ACC112 (cell line): ENCODE measurements around the gene SORCS1.

Experiments
- H2AFZ ChIP-seq: fragments of 200-600 bp; sonication (generic); one replicate; pipeline ENCODE4 v1.6.0; 2017; ENCODE audit warnings: antibody characterized with exemption, low read length; ENCODE audit not compliant: unreplicated experiment
- H3K27ac ChIP-seq: fragments of 200-600 bp; sonication (generic); 2 replicates; pipeline ENCODE4 v1.5.1; 2014; ENCODE audit warnings: low read depth, mild to moderate bottlenecking, antibody characterized with exemption, low read length, moderate library complexity
- H3K27me3 ChIP-seq: fragments of 200-600 bp; sonication (generic); 2 replicates; pipeline ENCODE4 v1.6.1; 2014; ENCODE audit warnings: mild to moderate bottlenecking, antibody characterized with exemption, low read length, moderate library complexity, mixed read lengths; ENCODE audit not compliant: insufficient read depth
- H3K36me3 ChIP-seq: fragments of 200-600 bp; sonication (generic); 2 replicates; pipeline ENCODE4 v1.6.1; 2016; ENCODE audit warnings: mild to moderate bottlenecking, antibody characterized with exemption, low read length, moderate library complexity, mixed read lengths; ENCODE audit not compliant: insufficient read depth
- H3K4me1 ChIP-seq: fragments of 200-600 bp; sonication (generic); one replicate; pipeline ENCODE4 v1.6.1; 2016; ENCODE audit warnings: low read length, mixed read lengths; ENCODE audit not compliant: insufficient read depth, unreplicated experiment, control insufficient read depth
- H3K4me3 ChIP-seq: fragments of 200-600 bp; sonication (generic); 2 replicates; pipeline ENCODE4 v1.5.1; 2014; ENCODE audit warnings: mild to moderate bottlenecking, low read depth, low read length
- H3K79me2 ChIP-seq: fragments of 200-600 bp; sonication (generic); one replicate; pipeline ENCODE4 v1.6.0; 2016; ENCODE audit warnings: low read length; ENCODE audit not compliant: control insufficient read depth, unreplicated experiment, insufficient read depth

The SORCS1 gene

DNA sequence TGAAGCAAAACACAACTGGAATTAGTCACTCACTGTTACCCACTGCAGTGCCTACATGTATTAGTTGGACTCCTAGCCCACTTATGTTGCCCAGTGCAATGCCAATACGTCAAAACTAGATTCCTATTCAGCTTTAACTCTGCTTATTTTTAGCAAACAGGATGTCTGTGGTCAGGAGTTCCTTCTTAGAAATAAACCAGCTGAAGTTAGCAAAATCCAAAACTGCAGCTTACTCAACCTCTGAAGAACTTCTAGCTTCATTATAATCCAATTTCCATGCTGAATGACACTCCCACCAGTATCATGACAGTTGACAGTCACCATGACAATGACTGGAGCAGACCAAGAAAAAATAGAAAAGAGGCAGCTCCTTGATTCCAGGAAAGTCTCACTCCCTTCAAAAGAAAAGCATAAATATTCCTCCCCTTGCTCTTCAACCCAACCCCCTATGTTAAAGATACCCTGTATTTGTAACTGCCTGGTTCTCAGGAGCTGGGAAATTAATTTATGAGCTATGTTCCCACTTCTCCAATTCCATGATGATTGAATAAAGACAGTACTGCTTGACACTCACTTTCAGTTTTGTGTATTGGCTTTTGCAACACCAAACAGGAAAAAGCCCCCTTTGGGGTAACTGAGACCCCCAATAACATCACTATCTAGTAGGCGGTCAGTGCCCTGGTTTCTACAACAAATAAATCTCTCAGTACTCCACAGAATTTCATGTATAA is 327.4 kb downstream of the SORCS1 start:
- no peaks in the 10 kb centered on the region for H3K79me2 ChIP-seq
- no peak overlapping the region for H2AFZ ChIP-seq
- no peaks in the 10 kb centered on the region for H3K36me3 ChIP-seq
- no peak overlapping the region for H3K4me3 ChIP-seq
- no peak overlapping the region for H3K27ac ChIP-seq
- H3K4me1 ChIP-seq = no peaks in the 10 kb centered on the region
- no peaks in the 10 kb centered on the region for H3K27me3 ChIP-seq

DNA sequence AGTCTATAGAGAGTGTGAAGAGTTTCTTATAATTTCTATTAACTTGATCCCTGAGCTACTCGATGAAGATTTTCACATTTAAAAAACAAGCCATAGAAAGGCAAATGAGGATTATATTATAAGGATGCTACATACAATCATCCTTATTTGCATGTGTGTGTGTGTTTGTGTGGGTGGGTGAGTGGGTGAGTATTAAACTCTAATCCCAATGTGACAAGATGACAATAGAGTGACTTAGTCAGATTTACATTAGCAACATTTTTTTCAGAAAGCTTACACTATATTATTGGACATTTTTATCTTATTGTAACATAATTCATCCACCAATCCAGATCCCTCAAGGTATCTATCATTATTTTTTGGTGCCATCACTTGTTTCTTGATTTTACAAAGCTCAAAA is 331.7 kb downstream of the SORCS1 start:
- H3K4me1 ChIP-seq = no peaks in the 10 kb centered on the region
- H3K27ac ChIP-seq = no peak overlapping the region
- no peak overlapping the region for H2AFZ ChIP-seq
- no peaks in the 10 kb centered on the region for H3K36me3 ChIP-seq
- no peaks in the 10 kb centered on the region for H3K27me3 ChIP-seq
- H3K79me2 ChIP-seq = no peaks in the 10 kb centered on the region
- no peak overlapping the region for H3K4me3 ChIP-seq

DNA sequence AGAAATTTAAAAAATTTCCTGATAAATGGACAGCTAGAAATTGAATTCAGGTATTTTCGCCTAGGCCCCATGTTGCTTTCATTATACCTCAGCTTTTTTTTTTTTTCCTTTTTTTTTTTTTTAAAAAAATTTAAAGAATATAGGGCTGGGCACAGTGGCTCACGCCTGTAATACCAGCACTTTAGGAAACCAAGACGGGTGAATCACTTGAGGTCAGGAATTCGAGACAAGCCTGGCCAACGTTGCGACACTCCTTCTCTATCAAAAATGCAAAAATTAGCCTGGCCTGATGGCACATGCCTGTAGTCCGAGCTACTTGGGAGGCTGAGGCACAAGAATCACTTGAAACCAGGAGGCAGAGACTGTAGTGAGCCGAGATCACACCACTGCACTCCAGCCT is 334.0 kb downstream of the SORCS1 start:
- no peak overlapping the region for H3K27ac ChIP-seq
- H3K27me3 ChIP-seq = no peaks in the 10 kb centered on the region
- no peak overlapping the region for H2AFZ ChIP-seq
- H3K79me2 ChIP-seq = no peaks in the 10 kb centered on the region
- no peaks in the 10 kb centered on the region for H3K4me1 ChIP-seq
- H3K36me3 ChIP-seq = no peaks in the 10 kb centered on the region
- H3K4me3 ChIP-seq = no peak overlapping the region

DNA sequence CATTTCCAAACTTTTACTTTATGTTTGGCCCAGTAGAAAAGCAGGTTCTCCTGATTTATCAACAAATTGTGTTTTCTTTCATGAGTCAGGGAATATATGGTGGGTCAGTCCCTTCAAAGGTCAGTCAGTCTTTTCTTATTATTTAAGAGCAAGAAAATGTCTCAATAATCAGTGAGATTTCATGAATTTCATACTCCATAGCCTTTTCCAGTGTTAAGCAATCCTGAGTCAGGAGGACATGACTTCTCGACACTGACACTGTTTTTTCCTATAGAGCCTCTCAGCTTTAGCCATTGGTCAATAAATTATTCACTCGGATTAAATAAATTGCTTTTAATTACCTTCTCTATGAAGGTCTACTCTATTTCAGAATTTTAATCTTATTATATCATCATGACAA is 334.5 kb downstream of the SORCS1 start:
- Histone ChIP-seq H3K27ac (no peak overlapping the region), H3K27me3 (no peaks in the 10 kb centered on the region), H3K79me2 (no peaks in the 10 kb centered on the region), H3K4me3 (no peak overlapping the region), H3K4me1 (no peaks in the 10 kb centered on the region), H2AFZ (no peak overlapping the region), H3K36me3 (no peaks in the 10 kb centered on the region)

DNA sequence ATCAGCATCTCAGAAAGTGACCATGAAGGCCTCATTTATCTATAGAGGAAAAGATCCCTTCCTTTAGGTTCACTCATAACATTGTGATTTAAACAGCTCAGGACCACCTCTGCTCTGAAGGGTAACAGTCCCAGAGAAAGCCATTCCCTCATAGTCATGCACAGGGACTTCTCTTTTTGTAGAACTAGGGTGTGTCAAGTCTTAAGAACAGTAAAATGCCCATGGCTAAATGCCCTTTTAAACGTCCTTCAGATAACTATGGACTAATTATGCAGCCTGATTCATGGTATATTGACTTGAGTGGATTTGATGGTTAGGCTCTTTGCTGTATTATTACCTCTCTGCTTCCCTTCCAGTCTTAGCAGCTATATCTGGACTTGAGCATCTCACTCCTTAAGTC is 337.8 kb downstream of the SORCS1 start:
- Histone ChIP-seq H3K4me1 (no peaks in the 10 kb centered on the region), H3K27me3 (no peaks in the 10 kb centered on the region), H3K4me3 (no peak overlapping the region), H3K36me3 (no peaks in the 10 kb centered on the region), H3K79me2 (no peaks in the 10 kb centered on the region), H3K27ac (no peak overlapping the region), H2AFZ (no peak overlapping the region)

DNA sequence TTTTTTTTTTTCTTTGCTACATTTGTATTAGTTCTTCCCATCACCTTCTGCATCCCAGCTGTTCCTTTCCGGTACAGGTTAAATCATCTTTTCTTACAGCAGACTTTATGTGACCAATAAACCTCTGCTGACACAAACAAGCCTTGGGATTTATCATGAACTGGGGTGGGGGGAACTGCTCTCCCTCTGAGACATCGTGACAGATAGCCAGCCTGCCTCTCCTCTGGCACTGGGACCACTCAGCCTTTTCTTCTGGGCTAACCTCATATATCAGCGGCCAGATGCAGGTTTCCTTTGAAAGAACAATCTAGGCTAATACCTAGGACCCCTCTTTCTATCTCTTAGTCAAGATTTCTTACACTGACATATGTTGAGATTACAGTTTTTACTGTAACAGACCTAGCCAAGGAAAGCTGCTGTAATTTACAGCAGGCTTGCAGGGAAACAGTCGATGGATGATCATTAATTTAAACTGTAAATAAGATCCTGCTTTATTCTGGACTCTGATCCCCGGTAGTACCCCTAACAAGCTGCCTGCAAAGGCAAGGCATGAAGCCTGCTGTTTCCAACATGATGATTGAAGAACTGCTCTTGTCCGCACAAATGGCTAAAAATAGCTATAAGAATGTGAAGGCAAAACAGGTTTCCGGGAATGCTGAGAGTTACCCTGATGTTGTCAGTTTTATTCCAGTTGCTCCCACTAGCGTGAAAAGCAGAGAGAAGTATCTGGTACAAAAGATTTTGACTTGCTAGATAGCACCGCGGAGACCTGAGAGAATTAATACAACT is 338.7 kb downstream of the SORCS1 start:
- Histone ChIP-seq H3K4me1 (no peaks in the 10 kb centered on the region), H3K4me3 (no peak overlapping the region), H3K79me2 (no peaks in the 10 kb centered on the region), H3K36me3 (no peaks in the 10 kb centered on the region), H3K27ac (no peak overlapping the region), H2AFZ (no peak overlapping the region), H3K27me3 (no peaks in the 10 kb centered on the region)

DNA sequence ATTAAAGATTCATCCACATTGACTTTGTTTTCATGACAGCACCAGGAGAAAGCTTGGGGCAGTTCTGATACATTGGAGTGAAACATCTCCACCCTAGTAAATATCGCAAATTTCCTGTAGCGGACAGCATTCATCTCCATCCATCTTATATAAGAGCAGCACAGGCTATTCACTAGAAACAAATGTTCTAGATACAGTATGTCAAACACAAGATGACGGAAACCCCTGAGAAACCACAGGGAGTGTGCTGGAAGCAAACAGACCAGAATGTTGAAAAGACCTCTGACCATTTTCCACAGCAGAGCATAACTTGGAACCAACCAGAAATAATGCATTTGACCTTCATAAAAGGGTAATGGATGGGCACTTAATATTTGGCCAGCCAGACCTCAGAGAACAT is 343.9 kb downstream of the SORCS1 start:
- H3K27me3 ChIP-seq = no peaks in the 10 kb centered on the region
- H3K4me3 ChIP-seq = no peak overlapping the region
- H3K36me3 ChIP-seq = no peaks in the 10 kb centered on the region
- H3K27ac ChIP-seq = no peak overlapping the region
- H3K4me1 ChIP-seq = no peaks in the 10 kb centered on the region
- H3K79me2 ChIP-seq = no peaks in the 10 kb centered on the region
- H2AFZ ChIP-seq = no peak overlapping the region

DNA sequence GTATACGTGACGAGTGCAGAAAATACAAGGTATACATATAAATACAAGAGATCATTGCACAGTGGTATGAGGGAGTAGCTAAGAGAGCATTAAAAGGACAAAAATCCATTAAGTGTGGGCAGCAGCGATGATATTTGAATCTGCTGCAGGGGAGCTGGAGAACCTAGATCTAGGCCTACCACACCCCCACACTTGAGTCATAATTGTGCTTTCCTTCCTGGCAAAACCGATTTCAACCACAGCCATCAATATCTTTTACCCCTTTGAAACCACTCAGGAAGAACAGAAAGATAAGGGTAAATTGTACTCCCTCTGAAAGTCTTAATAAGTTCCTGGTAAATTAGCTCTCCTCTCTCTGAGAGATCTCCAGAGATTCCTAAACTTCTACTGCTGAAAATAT is 345.0 kb downstream of the SORCS1 start:
- no peak overlapping the region for H2AFZ ChIP-seq
- H3K27ac ChIP-seq = no peak overlapping the region
- H3K79me2 ChIP-seq = no peaks in the 10 kb centered on the region
- no peaks in the 10 kb centered on the region for H3K4me1 ChIP-seq
- no peak overlapping the region for H3K4me3 ChIP-seq
- H3K27me3 ChIP-seq = no peaks in the 10 kb centered on the region
- no peaks in the 10 kb centered on the region for H3K36me3 ChIP-seq

DNA sequence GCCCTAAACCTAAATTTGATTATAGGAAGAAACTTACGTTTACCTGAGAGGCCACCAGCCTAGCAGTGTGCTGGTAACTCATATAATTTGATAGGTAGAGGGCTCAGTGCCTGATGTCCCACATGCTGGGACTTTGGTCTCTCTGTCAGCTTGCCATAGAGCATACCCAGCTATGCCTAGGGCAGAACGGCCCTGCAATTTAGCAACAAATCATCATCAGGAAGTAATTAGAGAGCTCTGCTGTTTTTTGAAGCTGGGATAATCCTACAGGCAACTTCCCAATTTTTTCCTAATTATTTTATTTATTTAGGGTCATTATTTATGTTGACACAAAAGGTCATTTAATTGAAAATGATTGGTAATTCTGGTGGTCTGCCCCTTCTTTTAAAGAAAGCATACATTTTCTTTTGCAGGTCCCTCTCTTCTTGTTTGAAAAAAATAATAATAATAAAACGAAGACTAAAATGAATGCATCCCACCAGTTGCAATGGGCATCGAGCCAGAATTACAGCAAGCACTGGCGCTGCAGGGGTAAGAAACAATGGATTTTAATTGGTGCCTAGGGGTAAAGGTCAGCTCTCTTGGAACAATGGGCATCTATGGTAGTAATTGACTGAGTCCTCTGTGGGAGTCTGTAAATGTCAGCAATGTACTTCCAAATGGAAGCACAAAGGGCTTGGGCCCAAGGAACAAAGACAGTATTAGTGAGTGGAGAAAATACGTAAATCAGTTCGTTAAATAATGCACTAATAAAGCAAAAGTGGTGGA is 348.0 kb downstream of the SORCS1 start:
- no peaks in the 10 kb centered on the region for H3K4me1 ChIP-seq
- H2AFZ ChIP-seq = no peak overlapping the region
- no peaks in the 10 kb centered on the region for H3K27me3 ChIP-seq
- H3K36me3 ChIP-seq = no peaks in the 10 kb centered on the region
- no peak overlapping the region for H3K27ac ChIP-seq
- H3K79me2 ChIP-seq = no peaks in the 10 kb centered on the region
- H3K4me3 ChIP-seq = no peak overlapping the region

DNA sequence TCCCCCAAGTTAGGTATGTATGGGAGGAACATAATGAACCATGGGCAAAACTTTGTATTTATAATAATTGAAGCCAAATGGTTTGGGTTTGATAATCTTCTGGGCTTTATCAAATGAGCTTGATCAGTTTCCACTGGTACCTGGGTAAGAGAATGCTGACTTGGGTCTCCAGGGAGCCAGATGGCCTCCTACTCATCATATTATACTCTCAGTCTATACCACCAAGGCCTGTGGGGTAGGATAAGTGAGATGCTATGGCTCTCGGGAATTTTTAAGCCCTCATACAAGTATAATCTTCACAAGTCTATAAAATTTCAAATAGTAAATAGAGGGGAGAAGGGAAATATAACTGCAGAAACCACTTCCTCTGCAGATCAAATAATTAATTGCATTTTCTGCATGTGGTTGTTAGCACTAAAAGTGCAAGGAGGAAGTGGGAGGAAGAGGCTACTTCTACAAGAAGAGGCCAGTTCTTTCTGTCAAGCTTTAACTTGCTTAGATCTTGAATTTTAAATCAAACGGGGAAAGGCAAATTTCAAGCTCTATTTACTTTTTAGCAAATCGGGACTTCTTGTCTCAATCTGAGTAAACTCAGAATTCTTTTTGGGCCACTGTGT is 349.0 kb downstream of the SORCS1 start:
- H3K36me3 ChIP-seq = no peaks in the 10 kb centered on the region
- H3K27ac ChIP-seq = no peak overlapping the region
- H3K4me3 ChIP-seq = no peak overlapping the region
- no peak overlapping the region for H2AFZ ChIP-seq
- no peaks in the 10 kb centered on the region for H3K79me2 ChIP-seq
- H3K27me3 ChIP-seq = no peaks in the 10 kb centered on the region
- H3K4me1 ChIP-seq = no peaks in the 10 kb centered on the region
